Trophoblast cell (in vitro differentiated cells and primary cell): ENCODE results near the gene GSTT2B.
"Not testable (repeated sequence)": the region's sequence is repeated elsewhere in the genome, so short reads cannot be mapped to it uniquely, and the experiment has no call there.

ENCODE experiments used
- DNase-seq, 2 donors: peaks; one replicate each; pipeline ENCODE4 v3.0.0-alpha.2; 2016
- H2AFZ ChIP-seq: 2 replicates; pipeline ENCODE4 v1.6.1; 2013; ENCODE audit warnings: low read length, moderate library complexity, mild to moderate bottlenecking; ENCODE audit not compliant: insufficient read depth, poor library complexity
- H2AK5ac ChIP-seq: 2 replicates; pipeline ENCODE4 v1.6.1; 2013; ENCODE audit warnings: mild to moderate bottlenecking, low read length
- H2BK120ac ChIP-seq: 2 replicates; pipeline ENCODE4 v1.6.1; 2013; ENCODE audit warnings: low read length, mild to moderate bottlenecking, moderate library complexity; ENCODE audit not compliant: insufficient read depth, poor library complexity
- H2BK12ac ChIP-seq: 2 replicates; pipeline ENCODE4 v1.6.1; 2013; ENCODE audit warnings: mild to moderate bottlenecking, low read length, moderate library complexity
- H2BK5ac ChIP-seq: 2 replicates; pipeline ENCODE4 v1.6.1; 2013; ENCODE audit warnings: low read length, low read depth, moderate library complexity, mild to moderate bottlenecking; ENCODE audit not compliant: poor library complexity
- H3K14ac ChIP-seq: 2 replicates; pipeline ENCODE4 v1.6.1; 2013; ENCODE audit warnings: mild to moderate bottlenecking, low read length
- H3K18ac ChIP-seq: 2 replicates; pipeline ENCODE4 v1.6.1; 2013; ENCODE audit warnings: mild to moderate bottlenecking, low read length
- H3K23ac ChIP-seq: 2 replicates; pipeline ENCODE4 v1.6.1; 2013; ENCODE audit warnings: low read length
- H3K27ac ChIP-seq: 2 replicates; pipeline ENCODE4 v1.5.1; 2013; ENCODE audit warnings: low read depth, mild to moderate bottlenecking, inconsistent platforms, low read length, moderate library complexity
- H3K27me3 ChIP-seq: 2 replicates; pipeline ENCODE4 v1.6.1; 2013; ENCODE audit warnings: inconsistent platforms, mild to moderate bottlenecking, low read length, moderate library complexity; ENCODE audit not compliant: insufficient read depth
- H3K36me3 ChIP-seq, 2 experiments: 1 replicate in 1 of 2; 2 replicates in 1 of 2; pipeline ENCODE4 v1.6.1; 2013; ENCODE audit warnings: low read length in 2 of 2, mild to moderate bottlenecking in 2 of 2, moderate library complexity in 1 of 2; ENCODE audit not compliant: insufficient read depth in 2 of 2, control insufficient read depth in 1 of 2
- H3K4ac ChIP-seq: 2 replicates; pipeline ENCODE4 v1.6.1; 2013; ENCODE audit warnings: low read depth, mild to moderate bottlenecking, low read length, moderate library complexity
- H3K4me1 ChIP-seq, 2 experiments: 1 replicate in 1 of 2; 2 replicates in 1 of 2; pipeline ENCODE4 v1.6.1; 2013; ENCODE audit warnings: low read length in 2 of 2, mild to moderate bottlenecking in 2 of 2, moderate library complexity in 1 of 2; ENCODE audit not compliant: insufficient read depth in 2 of 2, control insufficient read depth in 1 of 2
- H3K4me2 ChIP-seq: 2 replicates; pipeline ENCODE4 v1.6.1; 2013; ENCODE audit warnings: inconsistent platforms, mild to moderate bottlenecking, low read length, moderate library complexity
- H3K4me3 ChIP-seq: 2 replicates; pipeline ENCODE4 v1.5.1; 2013; ENCODE audit warnings: mild to moderate bottlenecking, low read depth, low read length, inconsistent platforms
- H3K79me1 ChIP-seq: one replicate; pipeline ENCODE4 v1.6.1; 2013; ENCODE audit warnings: low read length
- H3K79me2 ChIP-seq: 2 replicates; pipeline ENCODE4 v1.6.1; 2013; ENCODE audit warnings: low read length, mild to moderate bottlenecking; ENCODE audit not compliant: control insufficient read depth, insufficient read depth, poor library complexity
- H3K9ac ChIP-seq: 2 replicates; pipeline ENCODE4 v1.6.1; 2013; ENCODE audit warnings: mild to moderate bottlenecking, low read length
- H3K9me3 ChIP-seq: 2 replicates; pipeline ENCODE4 v1.6.1; 2013; ENCODE audit warnings: low read depth, mild to moderate bottlenecking, control low read depth, inconsistent platforms, low read length; ENCODE audit not compliant: insufficient read depth
- H4K12ac ChIP-seq: 2 replicates; pipeline ENCODE4 v1.6.1; 2013; ENCODE audit warnings: low read depth, mild to moderate bottlenecking, low read length, moderate library complexity
- H4K8ac ChIP-seq: 2 replicates; pipeline ENCODE4 v1.6.1; 2013; ENCODE audit warnings: low read depth, mild to moderate bottlenecking, low read length, moderate library complexity
- H4K91ac ChIP-seq: one replicate; pipeline ENCODE4 v1.6.1; 2013; ENCODE audit warnings: low read depth, mild to moderate bottlenecking, low read length, moderate library complexity
- WGBS: extraction: QIAGEN DNeasy Blood & Tissue Kit; methylation state at CpG from one replicate; pipeline ENCODE4 v1.1.7; 2013; ENCODE audit warnings: missing lambda C conversion rate; ENCODE audit not compliant: insufficient read length, insufficient coverage; ENCODE audit errors: extremely low coverage; 5-methylcytosine and 5-hydroxymethylcytosine counted together

Gene GSTT2B

GRCh38 chr22:23947391-23947790, 13.6 kb downstream of the GSTT2B start:
- H3K9ac ChIP-seq, H2AK5ac ChIP-seq, H3K79me2 ChIP-seq, DNase-seq, H3K14ac ChIP-seq, H3K9me3 ChIP-seq, H4K8ac ChIP-seq, H3K36me3 ChIP-seq, H3K18ac ChIP-seq, H3K27me3 ChIP-seq, H2AFZ ChIP-seq, H3K4ac ChIP-seq, H3K79me1 ChIP-seq, H2BK120ac ChIP-seq, H3K4me2 ChIP-seq, H3K4me1 ChIP-seq, H3K23ac ChIP-seq, H4K12ac ChIP-seq, H2BK12ac ChIP-seq, H3K27ac ChIP-seq, H3K4me3 ChIP-seq, H4K91ac ChIP-seq, H2BK5ac ChIP-seq: not testable (repeated sequence)
- no CpG with 5 or more reads among the region's 3 CpGs for WGBS

GRCh38 chr22:23940166-23940565, 20.8 kb downstream of the GSTT2B start:
- H3K27ac ChIP-seq, H3K4ac ChIP-seq, H2BK12ac ChIP-seq, H3K14ac ChIP-seq, H3K4me2 ChIP-seq, H2BK120ac ChIP-seq, H2AK5ac ChIP-seq, H3K18ac ChIP-seq, H3K79me2 ChIP-seq, H2BK5ac ChIP-seq, H3K4me1 ChIP-seq, H3K9ac ChIP-seq, DNase-seq, H3K23ac ChIP-seq, H4K91ac ChIP-seq, H4K8ac ChIP-seq, H3K27me3 ChIP-seq, H3K36me3 ChIP-seq, H3K9me3 ChIP-seq, H4K12ac ChIP-seq, H2AFZ ChIP-seq, H3K4me3 ChIP-seq, H3K79me1 ChIP-seq: not testable (repeated sequence)
- WGBS: no CpG with 5 or more reads among the region's 14 CpGs

GRCh38 chr22:23939017-23939357, 22.0 kb downstream of the GSTT2B start:
- Histone ChIP-seq H2BK120ac (no peak overlapping the region), H2AK5ac (no peak overlapping the region), H3K23ac (no peak overlapping the region), H4K12ac (no peak overlapping the region), H4K91ac (no peak overlapping the region), H3K27me3 (no peaks in the 10 kb centered on the region), H3K4me3 (no peak overlapping the region), H2BK12ac (no peak overlapping the region), H3K4ac (no peak overlapping the region), H2AFZ (no peak overlapping the region), H3K4me1 (no peaks in the 10 kb centered on the region), H4K8ac (no peak overlapping the region), H3K4me2 (no peak overlapping the region), H3K14ac (no peak overlapping the region), H3K27ac (no peak overlapping the region), H3K18ac (no peak overlapping the region), H3K79me1 (no peaks in the 10 kb centered on the region), H2BK5ac (no peak overlapping the region), H3K36me3 (no peaks in the 10 kb centered on the region), H3K9ac (no peak overlapping the region), H3K79me2 (no peaks in the 10 kb centered on the region), H3K9me3 (no peaks in the 10 kb centered on the region)
- no peak for DNase-seq
- no CpG with 5 or more reads among the region's 3 CpGs for whole genome bisulfite sequencing

- H3K23ac ChIP-seq: no peak overlapping the region
- H3K9me3 ChIP-seq: no peaks in the 10 kb centered on the region
- H3K4me2 ChIP-seq: no peak overlapping the region
- H3K4me3 ChIP-seq: no peak overlapping the region
- no peak overlapping the region for H2AFZ ChIP-seq
- H3K4ac ChIP-seq: no peak overlapping the region
- no peak overlapping the region for H3K18ac ChIP-seq
- H3K27me3 ChIP-seq: no peaks in the 10 kb centered on the region
- H3K27ac ChIP-seq: no peak overlapping the region
- no peak for DNase-seq
- WGBS: 100% methylated on average over 1 of the region's 5 CpGs
- no peak overlapping the region for H2BK12ac ChIP-seq
- H2BK5ac ChIP-seq: no peak overlapping the region
- H3K36me3 ChIP-seq: no peaks in the 10 kb centered on the region
- no peak overlapping the region for H3K14ac ChIP-seq
- H3K79me2 ChIP-seq: no peaks in the 10 kb centered on the region
- H3K4me1 ChIP-seq: no peaks in the 10 kb centered on the region
- no peak overlapping the region for H2BK120ac ChIP-seq
- no peak overlapping the region for H3K9ac ChIP-seq
- no peak overlapping the region for H4K8ac ChIP-seq
- H3K79me1 ChIP-seq: no peaks in the 10 kb centered on the region
- H4K12ac ChIP-seq: no peak overlapping the region
- no peak overlapping the region for H4K91ac ChIP-seq
- H2AK5ac ChIP-seq: no peak overlapping the region
Measured at GRCh38 chr22:23938328-23939016, 22.5 kb downstream of the GSTT2B start.
